NB4 (cell line): ENCODE data around the gene HCRTR2.

Experiments
- DNase-seq: peaks from one replicate; pipeline ENCODE4 v3.0.0; 2010; ENCODE audit warnings: low read depth
- H3K4me3 ChIP-seq: one replicate; pipeline ENCODE4 v1.5.1; 2011; ENCODE audit warnings: mild to moderate bottlenecking, low read depth, low read length, moderate library complexity
- MYC ChIP-seq: IDR thresholded peaks from 2 replicates; pipeline ENCODE4 v1.6.1; 2011; ENCODE audit warnings: low read depth, low read length
- POLR2A ChIP-seq: IDR thresholded peaks from 2 replicates; pipeline ENCODE4 v1.6.1; 2011; ENCODE audit warnings: mild to moderate bottlenecking; ENCODE audit not compliant: insufficient read length; ENCODE audit errors: extremely low read depth
- TF ChIP-seq, protein P1 (sequence below): IDR thresholded peaks from 2 replicates; pipeline ENCODE4 v1.6.1; 2011; ENCODE audit warnings: low read depth, low read length
- TF ChIP-seq, protein P2 (sequence below): IDR thresholded peaks from one replicate; pipeline ENCODE4 v1.5.1; 2012; ENCODE audit warnings: low read depth, low read length

Gene HCRTR2

GRCh38 chr6:55319961-55320695 is 145.8 kb downstream of the HCRTR2 start:
- no peak for DNase-seq
- TF ChIP-seq POLR2A, result no peak
- TF ChIP-seq, protein P1, sequence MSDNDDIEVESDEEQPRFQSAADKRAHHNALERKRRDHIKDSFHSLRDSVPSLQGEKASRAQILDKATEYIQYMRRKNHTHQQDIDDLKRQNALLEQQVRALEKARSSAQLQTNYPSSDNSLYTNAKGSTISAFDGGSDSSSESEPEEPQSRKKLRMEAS, result no peak
- TF ChIP-seq, protein P2, sequence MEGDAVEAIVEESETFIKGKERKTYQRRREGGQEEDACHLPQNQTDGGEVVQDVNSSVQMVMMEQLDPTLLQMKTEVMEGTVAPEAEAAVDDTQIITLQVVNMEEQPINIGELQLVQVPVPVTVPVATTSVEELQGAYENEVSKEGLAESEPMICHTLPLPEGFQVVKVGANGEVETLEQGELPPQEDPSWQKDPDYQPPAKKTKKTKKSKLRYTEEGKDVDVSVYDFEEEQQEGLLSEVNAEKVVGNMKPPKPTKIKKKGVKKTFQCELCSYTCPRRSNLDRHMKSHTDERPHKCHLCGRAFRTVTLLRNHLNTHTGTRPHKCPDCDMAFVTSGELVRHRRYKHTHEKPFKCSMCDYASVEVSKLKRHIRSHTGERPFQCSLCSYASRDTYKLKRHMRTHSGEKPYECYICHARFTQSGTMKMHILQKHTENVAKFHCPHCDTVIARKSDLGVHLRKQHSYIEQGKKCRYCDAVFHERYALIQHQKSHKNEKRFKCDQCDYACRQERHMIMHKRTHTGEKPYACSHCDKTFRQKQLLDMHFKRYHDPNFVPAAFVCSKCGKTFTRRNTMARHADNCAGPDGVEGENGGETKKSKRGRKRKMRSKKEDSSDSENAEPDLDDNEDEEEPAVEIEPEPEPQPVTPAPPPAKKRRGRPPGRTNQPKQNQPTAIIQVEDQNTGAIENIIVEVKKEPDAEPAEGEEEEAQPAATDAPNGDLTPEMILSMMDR, result no peak
- no peak for TF ChIP-seq MYC
- no peak overlapping the region for H3K4me3 ChIP-seq

- H3K4me3 ChIP-seq, result no peak overlapping the region
- DNase-seq, result no peak
- TF ChIP-seq MYC (no peak), POLR2A (no peak)
- TF ChIP-seq, protein P1, result no peak
- TF ChIP-seq, protein P2, result no peak
These were observed 146.4 kb downstream of the HCRTR2 start for GRCh38 chr6:55320696-55321086.

GRCh38 chr6:55327169-55327568 is 152.9 kb downstream of the HCRTR2 start, which contains the start of gene GFRAL:
Gene GFRAL (plus strand): TSS chr6:55327469. CDS start chr6:55327555, 86 bp downstream.
- no peak within 1 kb of the TSS for H3K4me3 ChIP-seq
- no peak for TF ChIP-seq POLR2A
- TF ChIP-seq, protein P2, result no peak
- TF ChIP-seq MYC, result no peak
- TF ChIP-seq, protein P1, result no peak
- DNase-seq, result no peak
